Stimulated activated effector memory CD8-positive, alpha-beta T cell treated with anti-CD3 and anti-CD28 coated beads, Interleukin-12 subunit alpha, Interleukin-12 subunit beta, amount 100 ng/mL, for 72 hours (primary cell): Measurements from ENCODE around the gene NINJ2.

Source experiments
- ATAC-seq: fragments of 150-1000 bp; cut with Tn5 transposase; 2 replicates; pipeline ENCODE4 v1.10.0; 2021
- DNase-seq, 2 donors: peaks; one replicate each; pipeline ENCODE4 v3.0.0; 2021 to 2022; ENCODE audit warnings: low spot score in 2 of 2
- H3K27ac Mint-ChIP-seq: one replicate; pipeline ENCODE4 v1.8.0; 2022; ENCODE audit warnings: mild to moderate bottlenecking, mixed read lengths
- H3K36me3 Mint-ChIP-seq: one replicate; pipeline ENCODE4 v1.8.0; 2022; ENCODE audit warnings: mild to moderate bottlenecking, mixed read lengths
- H3K4me1 Mint-ChIP-seq: one replicate; pipeline ENCODE4 v1.8.0; 2022; ENCODE audit warnings: mixed read lengths
- H3K4me3 Mint-ChIP-seq: one replicate; pipeline ENCODE4 v1.8.0; 2022; ENCODE audit warnings: mild to moderate bottlenecking, mixed read lengths
- H3K9me3 Mint-ChIP-seq: one replicate; pipeline ENCODE4 v1.8.0; 2022; ENCODE audit warnings: mixed read lengths

The NINJ2 gene

DNA sequence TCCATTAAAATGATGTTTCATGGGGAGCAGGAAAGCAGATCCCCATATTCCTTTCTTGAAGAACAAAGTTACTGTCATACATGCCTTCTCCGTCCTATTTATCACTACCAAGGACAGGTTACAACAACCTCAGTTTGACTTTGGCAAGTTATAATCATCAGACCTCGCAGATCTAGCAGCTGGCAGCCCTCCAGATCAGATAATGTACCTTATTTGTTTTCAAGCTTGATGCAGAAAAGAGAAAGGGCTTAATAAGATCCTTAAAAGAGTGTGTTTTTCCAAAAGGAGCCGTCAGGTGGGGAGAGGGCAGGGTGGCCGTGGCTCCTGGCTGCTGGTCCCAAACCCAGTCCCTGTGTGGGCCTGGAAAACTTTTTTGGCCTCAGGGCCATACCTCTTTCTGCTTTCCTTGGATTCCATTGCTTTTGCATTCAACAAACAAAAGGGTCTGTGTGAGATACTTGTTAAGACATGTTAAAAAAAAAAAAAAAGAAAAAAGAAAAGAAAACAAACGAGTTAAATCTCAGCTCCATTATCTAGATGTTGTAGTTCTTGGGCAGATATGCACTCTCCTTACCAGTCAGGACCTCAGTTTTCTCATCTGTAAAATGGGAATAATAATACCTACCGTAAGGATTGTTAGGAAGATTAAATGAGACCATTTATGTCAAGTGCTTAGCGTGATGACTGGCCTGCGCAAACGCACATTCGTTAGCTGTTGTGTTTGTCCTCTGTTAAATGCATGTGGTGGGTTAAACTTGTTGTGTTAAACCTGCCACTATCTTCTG is 138.9 kb downstream of the NINJ2 start:
- no peak for DNase-seq
- no peaks in the 10 kb centered on the region for H3K9me3 Mint-ChIP-seq
- no peak for ATAC-seq
- no peak overlapping the region for H3K27ac Mint-ChIP-seq
- no peak overlapping the region for H3K4me3 Mint-ChIP-seq
- no peaks in the 10 kb centered on the region for H3K36me3 Mint-ChIP-seq
- H3K4me1 Mint-ChIP-seq, result no peaks in the 10 kb centered on the region

DNA sequence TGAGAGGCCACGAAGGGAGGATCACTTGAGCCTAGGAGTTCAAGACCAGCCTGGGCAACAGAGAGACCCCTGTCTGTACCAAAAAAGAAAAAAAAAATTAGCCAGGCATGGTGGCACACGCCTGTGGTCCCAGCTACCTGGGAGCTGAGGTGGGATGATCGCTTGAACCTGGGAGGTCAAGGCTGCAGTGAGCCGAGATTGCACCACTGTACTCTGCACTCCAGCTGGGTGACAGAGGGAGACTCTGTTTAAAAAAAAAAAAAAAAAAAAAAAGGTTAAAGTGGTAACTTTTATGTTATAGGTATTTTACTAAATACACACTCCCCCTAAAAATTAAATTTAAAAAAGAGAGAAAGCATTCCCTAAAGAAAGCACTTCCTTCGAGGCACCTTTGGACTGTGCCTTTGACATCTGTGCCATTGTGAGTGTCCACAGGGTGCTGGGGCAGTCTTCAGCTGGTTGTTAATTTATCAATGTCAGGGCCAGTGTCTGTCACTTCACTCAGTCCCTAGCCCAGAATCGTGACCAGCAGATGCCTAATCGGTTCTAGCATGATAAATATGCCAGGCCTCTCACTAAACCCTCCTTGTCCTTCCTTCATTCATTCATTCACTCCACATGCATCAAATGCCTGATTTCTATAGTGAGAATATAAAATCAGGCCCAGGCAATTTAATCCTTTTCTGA is 140.4 kb downstream of the NINJ2 start:
- H3K4me1 Mint-ChIP-seq, result no peaks in the 10 kb centered on the region
- ATAC-seq, result no peak
- H3K27ac Mint-ChIP-seq, result no peak overlapping the region
- DNase-seq, result no peak
- H3K36me3 Mint-ChIP-seq, result no peaks in the 10 kb centered on the region
- no peaks in the 10 kb centered on the region for H3K9me3 Mint-ChIP-seq
- H3K4me3 Mint-ChIP-seq, result no peak overlapping the region

DNA sequence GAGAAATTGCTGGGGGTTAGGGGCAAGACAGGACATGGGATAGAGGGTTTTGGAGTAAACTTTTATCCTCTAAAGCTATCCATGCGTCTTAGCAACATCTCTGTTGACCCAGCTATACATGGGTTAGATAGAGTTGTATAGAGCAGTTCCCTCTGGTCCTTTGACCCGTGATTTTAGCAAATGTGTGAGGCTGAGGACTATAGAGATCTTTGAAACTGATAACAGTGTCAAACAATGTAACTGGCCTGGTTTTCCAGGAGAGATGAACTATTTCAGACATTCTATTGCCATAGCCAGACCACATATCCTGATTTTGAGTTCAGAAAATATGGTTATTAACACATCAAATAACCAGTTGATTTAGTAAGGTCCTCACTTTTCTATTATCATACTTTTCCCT is 143.1 kb downstream of the NINJ2 start:
- DNase-seq (no peak), ATAC-seq (no peak)
- Mint-ChIP-seq H3K4me3 (no peak overlapping the region), H3K27ac (no peak overlapping the region), H3K9me3 (no peaks in the 10 kb centered on the region), H3K36me3 (no peaks in the 10 kb centered on the region), H3K4me1 (no peaks in the 10 kb centered on the region)

DNA sequence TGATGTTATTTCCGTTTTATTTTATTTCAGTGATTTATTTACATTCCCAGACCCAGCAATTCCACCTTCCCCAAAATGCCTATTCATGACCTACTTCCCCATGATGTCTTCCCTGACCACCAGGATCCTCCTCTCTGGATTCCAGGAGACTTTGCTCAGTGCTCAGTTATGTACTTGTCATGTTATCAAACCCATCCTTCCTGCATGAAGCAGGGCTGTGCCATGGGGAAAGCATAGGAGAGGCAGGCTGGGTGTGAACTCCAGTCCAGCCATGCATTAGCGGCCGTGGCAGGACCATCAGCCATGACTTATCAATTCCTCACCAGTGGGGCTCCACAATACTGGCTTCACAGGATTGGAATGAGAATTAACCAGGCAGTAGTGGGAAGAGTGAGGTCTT is 145.7 kb downstream of the NINJ2 start:
- Mint-ChIP-seq H3K4me3 (no peak overlapping the region), H3K36me3 (no peaks in the 10 kb centered on the region), H3K4me1 (no peaks in the 10 kb centered on the region), H3K9me3 (no peaks in the 10 kb centered on the region), H3K27ac (no peak overlapping the region)
- DNase-seq (no peak), ATAC-seq (no peak)
